Fibroblast of upper back skin (primary cell): ENCODE data around the gene ARHGAP26.
"Not testable (repeated sequence)": the region's sequence is repeated elsewhere in the genome, so short reads cannot be mapped to it uniquely, and the experiment has no call there.

ENCODE experiments used
- DNase-seq: peaks from one replicate; pipeline ENCODE4 v3.0.0-alpha.2; 2013

The ARHGAP26 gene

DNA sequence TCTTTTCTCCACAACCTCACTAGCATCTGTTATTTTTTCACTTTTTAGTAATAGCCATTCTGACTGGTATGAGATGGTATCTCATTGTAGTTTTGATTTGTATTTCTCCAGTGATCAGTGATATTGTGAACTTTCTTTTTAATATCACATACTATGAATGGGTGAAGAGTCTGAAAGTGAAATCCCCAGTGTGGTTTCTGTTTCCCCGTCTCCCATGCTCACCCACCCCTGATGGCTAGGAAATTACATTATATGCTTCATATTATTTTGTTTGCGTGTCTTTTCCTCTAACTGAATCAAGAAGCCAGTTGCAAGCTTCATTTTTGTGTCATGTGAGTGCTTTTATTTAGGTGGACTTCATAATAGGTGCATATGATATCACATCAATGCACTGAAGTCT lies 171.1 kb downstream of the ARHGAP26 start:
- no peak for DNase-seq

DNA sequence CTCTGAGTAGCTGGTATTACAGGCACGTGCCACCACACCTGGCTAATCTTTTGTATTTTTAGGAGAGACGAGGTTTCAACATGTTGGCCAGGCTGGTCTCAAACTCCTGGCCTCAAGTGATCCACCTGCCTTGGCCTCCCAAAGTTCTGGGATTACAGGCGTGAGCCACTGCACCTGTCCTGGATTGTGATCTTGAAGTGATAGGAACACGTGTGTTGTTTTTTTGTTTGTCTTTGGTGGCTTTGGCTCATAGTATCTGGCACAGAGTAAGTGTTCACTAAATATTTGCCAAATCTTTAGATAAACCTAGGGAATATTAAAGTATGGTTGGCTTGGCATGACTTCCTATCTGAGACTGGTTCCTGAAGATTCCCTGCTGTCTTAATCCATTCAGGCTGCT lies 172.7 kb downstream of the ARHGAP26 start:
- no peak for DNase-seq

DNA sequence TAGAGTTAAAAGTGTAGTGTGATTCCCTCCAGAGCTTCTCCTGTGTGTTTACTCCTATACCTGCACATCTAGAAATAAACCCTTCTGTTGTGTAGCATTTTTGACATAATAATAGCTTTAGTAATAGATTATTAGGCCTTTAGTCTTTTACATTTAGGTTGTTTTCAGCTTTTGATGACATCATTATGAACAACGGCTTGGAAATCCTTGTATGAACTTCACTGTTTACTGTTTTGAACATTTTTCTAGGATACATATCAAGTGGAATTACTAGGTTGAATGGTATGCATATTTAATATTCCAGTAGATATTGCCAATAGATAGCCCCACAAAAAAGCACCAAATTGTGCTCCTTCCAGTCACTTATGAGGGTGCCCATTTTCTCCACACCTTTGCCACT lies 174.0 kb downstream of the ARHGAP26 start:
- DNase-seq, result no peak

DNA sequence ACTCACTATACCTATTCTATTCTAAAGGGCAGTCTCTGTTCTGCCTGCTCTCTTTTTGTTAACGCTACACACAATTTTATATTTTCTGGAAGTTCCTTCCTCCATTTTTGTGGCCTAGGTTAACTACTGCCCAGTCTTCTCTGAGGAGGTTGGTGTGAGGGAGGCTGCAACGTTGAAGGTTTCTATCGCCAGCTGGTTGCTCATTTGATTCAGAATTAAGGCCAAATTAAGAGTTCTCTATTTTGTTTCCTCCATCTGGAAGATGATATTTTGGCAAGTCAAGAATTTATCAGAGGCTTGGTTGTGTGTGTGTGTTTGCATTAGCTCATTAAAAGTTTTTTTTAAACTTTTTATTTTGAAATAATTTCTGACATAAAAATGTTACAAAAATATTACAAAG lies 175.1 kb downstream of the ARHGAP26 start:
- DNase-seq, result no peak

DNA sequence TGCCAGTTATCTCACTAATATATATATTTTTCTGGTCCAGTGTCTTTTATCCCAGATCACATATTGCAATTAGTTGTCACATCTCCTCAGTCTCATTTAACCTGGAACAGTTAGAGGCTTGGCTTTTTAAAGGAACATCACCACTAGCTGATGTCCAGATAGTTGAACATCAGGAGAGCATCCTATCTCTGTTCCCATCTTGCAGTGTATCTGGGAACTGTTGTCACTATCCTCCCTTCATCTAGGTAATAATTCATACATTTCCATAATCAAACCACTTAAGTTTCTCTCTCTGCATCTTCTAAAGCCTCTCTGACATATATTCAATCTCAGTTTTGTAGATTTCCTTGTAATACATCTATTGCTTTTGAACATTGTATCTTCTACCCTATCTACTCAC lies 175.7 kb downstream of the ARHGAP26 start:
- DNase-seq, result no peak

DNA sequence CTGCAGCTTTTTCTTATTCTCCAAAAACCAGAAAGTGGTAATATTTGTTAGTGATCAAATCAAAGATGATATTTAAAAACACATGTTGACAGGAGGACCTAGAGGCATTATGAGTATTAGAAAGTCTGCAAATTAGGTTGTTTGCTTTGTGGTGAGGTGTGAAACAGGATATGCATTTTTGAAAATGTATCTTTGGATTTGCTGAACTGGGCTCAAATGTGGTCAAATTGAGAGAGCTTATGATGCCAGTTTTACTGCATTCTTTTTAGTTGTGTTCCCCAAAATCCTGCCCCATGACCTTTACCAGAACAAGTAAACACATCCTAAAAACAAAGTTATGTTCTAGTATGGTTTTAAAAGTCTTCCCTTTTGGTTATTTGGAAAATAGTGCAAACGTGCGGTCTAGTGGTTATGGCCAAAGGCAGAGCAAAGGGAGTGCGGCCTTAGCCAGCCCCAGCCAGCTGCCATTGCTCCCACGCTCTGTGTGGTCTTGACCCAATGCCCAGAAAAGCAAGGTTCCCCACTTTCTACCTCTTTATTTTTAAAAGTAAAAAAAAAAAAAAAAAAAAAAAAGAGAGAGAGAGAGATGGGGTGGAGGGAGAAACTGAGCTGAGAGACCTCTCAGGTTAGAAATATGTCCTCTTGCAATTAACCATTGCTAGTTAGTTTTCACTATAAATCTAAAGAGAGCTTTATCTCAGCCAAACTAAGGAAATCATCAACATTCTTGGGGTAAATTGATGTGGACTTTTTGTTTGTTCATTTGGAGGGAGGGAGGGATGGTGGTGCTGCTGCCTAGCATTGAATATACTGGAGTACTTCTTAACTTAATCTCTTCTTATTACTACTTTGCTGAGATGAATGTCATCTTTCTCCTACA lies 176.6 kb downstream of the ARHGAP26 start:
- no peak for DNase-seq

DNA sequence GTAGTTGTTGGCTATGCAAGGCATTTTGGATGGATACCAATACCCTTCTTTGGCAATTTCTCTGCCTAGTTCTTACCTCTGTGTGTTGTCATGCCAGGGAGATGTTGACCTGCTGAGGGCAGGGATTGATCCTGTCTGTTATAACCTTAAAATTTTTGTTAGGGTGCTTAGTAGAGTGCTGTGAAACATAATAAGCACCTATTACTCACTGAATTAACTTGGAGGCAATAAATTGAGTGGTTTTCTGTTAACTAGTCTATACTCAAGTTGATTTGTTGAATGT lies 177.2 kb downstream of the ARHGAP26 start:
- no peak for DNase-seq

DNA sequence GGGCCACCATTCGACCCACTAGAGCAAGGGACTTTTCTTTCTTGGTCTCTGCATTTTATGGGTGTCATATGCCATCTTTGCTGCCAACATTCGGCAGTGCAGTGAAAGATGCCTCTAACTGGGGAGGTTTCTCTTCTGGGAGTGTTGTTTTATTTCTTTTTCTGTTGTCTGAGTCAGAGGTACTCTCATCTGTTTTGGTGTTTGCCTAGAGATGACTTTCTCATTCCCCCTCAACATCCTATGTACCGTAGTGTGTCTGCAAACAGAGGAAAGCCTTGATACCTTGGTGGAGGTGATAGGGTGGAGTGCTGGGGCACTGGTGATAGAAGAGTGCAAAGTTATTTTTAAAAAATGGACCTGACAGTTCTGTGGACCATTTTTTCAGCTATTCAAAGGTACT lies 182.1 kb downstream of the ARHGAP26 start:
- DNase-seq, result no peak

DNA sequence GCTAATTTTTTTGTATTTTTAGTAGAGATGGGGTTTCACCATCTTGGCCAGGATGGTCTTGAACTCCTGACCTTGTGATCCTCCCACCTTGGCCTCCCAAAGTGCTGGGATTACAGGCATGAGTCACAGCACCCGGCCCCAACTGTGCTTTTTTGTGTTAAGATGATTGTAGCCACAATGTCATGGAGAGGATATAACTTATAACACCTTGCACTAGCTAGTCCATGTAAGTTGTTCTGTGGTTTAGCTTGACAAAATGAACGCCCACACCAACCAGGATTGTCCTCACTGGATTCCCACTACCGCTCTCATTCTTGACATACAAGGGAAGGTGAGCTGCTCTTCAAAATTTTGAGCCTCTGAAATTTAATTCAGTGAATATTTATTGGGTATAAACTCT lies 182.7 kb downstream of the ARHGAP26 start:
- DNase-seq, result not testable (repeated sequence)

DNA sequence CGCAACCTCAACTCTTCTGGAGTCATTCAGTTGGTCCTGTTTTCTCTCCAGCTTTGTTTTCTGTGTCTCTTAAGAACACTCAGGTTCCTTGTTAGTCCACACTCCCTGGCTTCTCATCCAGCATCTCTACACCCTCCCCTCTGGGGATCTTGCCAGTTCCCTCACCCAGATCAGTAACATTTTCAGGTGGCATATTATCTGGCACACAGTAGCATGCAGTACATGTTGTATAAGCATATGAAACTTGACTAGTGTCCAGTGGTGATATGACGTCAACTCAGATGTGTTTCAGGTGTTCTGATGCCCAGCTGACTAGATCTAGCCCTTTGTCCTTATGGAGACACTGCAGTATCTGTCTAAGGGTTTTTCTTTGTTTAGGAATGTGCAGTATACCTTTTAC lies 184.3 kb downstream of the ARHGAP26 start:
- no peak for DNase-seq

DNA sequence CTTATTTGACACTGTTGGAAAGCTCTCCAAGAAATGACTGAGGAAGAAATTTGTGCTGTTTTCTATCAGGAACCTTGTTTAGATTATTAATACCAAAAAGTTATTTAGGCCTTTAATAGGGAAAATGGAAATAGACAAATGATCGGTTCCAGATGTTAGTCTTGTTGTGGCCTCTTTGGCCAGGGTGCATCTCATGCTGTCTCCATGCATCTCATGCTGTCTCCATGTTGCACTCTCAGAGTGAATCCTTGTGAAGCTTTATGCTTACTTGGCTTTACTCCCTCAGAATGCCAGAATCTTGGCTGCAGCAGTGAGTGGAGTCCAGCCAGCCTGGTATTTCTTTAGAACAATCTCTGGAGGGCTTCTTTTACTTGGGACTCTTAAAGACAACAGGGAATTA lies 185.5 kb downstream of the ARHGAP26 start:
- DNase-seq, result no peak

DNA sequence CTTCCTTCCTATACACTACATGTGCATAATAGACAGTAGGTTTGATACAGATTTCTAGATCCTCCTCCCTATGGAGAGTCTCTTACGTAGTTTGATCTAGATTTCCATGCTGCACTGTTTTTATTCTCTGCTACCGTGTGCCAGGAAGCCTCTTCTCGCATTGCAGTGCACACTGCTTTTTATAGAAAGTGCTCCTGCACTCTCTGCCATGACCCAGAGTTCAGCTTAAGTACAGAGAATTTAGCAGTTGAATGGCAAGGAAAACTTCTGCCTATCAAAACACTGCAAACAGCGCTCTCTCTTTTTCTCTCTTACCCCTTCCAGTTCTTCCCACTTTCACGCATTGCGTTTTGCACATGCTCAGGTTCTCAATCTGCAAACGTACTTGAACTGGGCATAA lies 187.4 kb downstream of the ARHGAP26 start:
- no peak for DNase-seq

DNA sequence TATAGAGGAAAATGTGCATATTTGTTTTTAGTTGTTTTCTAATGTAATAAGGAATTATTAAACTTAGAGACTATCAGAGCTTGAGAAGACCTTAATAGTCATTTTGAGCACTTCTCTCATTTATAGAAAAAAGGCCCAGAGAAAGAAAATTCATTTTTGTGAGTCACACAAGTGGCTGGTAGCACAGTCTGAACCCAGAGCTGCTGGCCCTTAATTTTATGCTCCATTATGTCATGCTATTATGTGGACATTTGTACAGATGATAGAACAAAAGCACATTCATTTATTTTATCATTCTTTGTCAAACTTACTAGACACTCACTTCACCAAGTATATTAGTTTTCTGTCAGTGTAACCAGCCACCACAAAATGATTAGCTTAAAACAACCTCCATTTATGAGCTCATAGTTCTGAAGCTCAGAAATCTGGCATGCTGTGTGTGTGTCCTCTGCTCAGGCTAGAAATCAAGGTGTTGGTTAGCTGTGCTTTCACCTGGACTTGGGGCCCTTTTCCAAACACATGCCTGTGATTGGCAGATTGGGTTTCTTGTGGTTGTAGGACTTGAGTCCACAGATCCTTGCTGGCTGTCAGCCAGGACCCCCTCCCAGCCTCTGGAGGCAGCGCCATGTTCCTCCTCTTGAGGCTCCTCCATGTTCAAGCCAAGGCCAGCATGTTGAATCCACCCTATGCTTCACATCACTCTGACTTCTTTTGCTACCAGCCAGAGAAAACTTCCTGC lies 188.9 kb downstream of the ARHGAP26 start:
- DNase-seq, result no peak

DNA sequence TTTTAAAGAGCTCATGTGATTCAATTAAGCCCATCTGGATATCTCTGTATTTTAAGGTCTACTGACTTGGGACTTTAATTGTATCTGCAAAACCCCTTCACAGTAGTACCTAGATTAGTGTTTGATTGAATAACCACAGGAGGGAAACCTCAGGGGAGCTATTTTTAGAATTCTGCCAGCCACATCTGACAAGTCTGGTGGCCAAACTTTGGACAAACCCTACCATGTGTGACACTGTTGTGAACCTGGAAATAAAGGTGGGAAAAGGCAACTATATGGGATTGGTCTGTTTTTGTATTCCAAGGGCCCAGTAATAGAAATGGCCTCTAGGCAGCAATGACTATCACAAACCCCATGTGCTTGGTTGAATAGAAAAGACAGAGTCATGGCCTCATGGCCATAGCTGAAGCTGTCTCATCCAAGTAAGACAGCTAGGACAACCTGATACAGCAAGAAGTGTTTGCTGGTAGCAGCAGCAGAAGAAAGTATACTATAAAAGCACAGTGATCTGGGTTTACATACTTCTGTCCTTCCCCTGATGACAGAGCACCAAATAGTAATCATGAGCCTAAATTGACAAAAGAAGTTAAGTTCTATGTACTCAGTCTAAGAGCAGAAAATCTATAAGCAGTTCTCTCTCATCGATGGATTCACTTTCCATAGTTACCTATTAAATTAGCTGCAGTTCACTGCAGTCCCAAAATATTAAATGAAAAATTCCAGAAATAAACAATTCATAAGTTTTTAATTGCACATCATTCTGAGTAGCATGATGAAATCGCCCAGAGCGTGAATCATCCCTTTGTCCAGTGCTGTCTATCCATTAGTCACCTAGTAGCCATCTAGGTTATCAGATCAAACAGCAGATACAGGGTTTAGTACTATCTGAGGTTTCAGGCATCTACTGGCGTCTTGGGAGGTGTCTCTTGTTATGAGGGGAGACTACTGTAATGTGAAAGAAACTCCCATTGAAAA lies 189.8 kb downstream of the ARHGAP26 start:
- DNase-seq, result peak; percentile 73

DNA sequence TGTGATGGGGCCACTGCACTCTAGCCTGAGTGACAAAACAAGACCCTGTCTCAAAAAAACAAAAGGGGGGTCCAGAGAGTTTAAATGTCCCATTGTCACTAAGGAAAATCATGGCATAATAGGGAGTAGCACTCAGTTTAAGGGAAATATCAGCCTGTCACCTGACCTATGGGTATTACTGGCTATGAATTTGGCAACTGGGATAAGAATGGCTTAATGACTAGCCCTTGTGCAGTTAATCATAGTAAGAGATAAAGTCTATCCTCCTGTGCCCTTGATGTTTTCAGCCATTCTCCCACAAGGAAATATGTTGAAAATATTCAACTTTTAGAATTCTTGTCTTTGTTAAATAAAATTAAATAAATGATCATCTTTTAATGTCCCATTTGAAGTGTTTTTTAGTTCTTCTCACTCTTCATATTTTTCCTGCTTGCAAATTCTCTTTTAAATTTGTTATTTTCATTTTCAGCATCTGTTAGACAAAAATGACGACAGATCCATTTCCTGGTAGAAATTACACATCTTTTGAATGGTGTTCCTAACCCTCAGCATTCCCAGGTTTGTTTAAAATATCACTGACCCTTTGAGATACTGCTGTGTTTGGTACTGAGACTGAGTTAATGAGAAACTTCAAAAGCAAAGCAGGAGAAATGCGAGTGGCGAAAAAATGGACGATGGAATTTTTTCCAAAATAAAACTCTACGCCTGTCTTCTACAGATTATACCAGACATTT lies 191.4 kb downstream of the ARHGAP26 start:
- DNase-seq, result no peak

DNA sequence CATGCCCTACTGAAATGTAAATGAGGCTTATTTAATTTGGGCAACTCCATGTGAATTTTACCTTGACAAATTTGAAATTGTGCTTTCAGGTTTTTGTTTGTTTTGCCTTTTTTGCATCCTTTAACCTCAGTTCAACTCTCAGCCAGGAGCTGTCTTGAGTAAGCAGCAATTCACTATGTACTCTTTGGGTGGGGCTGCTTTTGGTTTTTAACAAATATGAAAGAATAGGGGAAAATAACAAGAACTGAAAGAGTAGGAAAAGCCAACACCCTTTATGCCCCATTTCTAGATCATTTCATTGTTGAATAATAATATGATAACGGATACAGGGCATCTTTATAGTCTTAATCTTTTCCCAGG lies 192.0 kb downstream of the ARHGAP26 start:
- no peak for DNase-seq

DNA sequence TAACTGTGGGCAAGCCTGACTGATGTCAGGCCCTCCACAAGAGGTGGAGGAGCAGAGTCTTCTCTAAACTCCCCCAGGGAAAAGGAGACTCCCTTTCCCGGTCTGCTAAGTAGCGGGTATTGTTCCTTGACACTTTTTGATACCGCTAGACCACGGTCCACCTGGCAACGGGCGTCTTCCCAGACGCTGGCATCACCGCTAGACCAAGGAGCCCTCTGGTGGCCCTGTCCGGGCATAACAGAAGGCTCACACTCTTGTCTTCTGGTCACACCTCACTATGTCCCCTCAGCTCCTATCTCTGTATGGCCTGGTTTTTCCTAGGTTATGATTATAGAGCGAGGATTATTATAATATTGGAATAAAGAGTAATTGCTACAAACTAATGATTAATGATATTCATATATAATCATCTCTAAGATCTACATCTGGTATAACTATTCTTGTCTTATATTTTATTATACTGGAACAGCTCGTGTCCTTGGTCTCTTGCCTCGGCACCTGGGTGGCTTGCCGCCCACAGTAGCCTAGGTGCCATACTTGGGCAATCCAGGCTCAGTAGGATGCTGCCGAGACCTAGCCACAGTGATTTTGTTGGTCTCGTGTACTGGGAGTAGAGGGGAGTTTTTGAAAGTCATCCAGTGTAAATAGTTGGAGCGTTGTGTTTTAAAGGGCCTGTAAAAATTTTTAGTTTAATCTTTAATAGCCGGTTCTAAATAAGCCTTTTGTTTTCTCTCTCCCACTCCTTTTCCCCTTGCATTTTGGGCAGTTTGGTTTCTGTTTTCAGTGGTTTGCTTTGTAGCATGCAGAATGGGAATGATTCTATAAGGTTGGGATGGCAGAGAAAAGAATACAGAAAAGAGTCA lies 195.3 kb downstream of the ARHGAP26 start:
- DNase-seq, result not testable (repeated sequence)

DNA sequence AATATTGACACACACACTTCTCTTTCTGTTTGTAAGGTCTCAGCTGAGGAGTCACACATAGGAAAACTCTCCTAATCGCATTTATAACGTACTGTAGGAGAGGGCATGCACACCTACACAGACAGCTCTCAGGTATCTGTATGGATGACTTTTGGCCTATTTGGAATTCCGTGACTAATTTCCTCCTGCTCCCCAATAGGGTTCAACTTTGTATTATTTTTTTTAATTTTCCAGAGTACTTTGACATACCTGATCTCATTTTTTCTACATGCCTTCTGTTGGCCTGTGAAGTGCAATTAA lies 195.9 kb downstream of the ARHGAP26 start:
- DNase-seq, result no peak

DNA sequence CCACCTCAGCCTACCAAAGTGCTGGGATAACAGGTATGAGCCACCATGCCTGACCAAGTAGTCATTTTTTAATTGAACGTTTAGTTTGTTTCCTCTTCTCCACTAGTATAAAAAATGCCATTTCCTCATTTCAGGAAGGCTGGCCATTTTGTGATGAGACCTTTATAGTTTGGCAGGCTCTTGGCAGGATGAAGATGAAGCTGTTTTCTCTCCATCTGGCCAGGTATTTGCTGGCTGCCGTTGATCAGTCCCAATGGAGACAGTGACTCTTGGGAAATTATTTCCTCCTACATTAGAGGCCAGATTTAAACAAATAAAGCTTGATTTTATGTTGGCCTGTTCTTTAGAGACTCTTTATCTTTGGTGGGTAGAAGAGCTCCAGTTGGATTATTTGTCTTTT lies 199.0 kb downstream of the ARHGAP26 start:
- DNase-seq, result no peak

DNA sequence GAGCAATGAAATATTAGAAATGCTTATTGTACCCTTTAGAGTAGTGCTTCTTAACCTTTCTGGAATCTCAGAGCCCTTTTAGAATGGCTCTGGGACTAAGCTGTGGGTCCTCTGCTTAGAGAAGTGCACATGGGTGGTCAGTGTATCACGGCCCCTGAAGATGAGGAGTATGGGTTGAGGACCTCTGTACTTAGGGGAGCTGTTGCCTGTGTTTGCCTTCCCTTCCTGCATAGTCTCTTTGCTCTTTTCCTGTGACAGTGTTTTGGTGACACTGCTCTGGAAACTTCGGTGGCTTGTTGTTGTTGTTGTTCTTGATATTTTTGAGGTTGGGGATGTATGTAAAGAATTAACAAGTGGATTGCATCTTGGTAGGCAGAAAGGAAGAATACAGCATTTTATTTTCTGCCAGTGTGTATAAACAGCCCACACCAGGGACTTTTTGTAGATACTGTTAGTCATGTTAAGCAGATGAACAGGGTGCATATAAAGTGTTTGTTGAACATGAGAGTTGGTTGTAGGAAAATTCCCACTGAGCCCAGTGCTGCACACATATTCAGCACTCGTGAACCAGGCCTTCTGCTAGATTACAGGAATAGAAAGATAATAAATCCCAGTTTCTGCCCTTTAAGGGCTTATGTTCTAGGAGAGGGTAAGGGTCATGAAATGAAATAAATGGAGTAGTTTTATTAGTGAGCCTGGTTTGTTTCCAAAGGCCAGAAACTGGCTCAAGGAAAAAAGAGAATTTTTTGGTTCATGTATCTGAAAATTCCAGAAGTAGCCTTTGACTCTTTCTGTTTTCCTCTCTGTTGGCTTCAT lies 199.7 kb downstream of the ARHGAP26 start:
- no peak for DNase-seq

DNA sequence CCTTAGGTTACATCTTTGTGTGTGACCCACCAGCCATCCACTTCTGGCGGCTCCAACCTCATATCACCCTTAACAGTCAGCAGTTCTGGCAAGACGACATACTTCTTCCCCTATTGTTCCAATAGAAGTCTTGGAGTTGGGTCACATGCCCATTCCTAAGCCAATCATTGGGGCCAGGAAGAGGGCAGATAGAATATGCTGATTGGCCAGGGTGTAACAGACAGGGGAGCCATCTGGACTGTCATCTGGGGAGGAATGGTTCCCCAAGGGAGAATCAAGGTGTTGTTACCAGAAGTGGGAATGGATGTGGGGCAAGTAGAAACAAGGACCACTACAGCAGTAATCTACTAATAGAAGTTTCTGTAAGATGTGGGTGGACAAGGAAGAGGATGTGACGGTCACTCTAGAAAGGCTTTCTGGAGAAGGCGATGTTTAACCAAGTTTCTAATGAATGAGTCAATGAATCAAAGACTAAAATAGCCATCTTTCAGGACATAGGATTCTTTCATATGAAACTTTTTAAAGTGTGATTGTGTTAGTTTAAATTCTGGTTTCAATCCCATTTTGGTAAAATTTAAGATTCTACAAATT lies 200.4 kb downstream of the ARHGAP26 start:
- DNase-seq, result no peak
